Measurements from ENCODE around the gene LMX1A.

LMX1A gene

GRCh38 chr1:165222580-165222979 lies 133.9 kb downstream of the LMX1A start:
- no peak for DNase-seq (ENCODE audit: low read depth)

- DNase-seq (ENCODE audit: low read depth), result no peak
Observed at GRCh38 chr1:165218731-165219130, 137.8 kb downstream of the LMX1A start.

- no peak for DNase-seq (ENCODE audit: low read depth)
Observed at GRCh38 chr1:165217958-165218357, 138.6 kb downstream of the LMX1A start.

- DNase-seq (ENCODE audit: low read depth), result no peak
Observed at GRCh38 chr1:165216254-165216653, 140.3 kb downstream of the LMX1A start.

- DNase-seq (ENCODE audit: low read depth), result no peak
Observed at GRCh38 chr1:165215676-165216075, 140.8 kb downstream of the LMX1A start.

- DNase-seq (ENCODE audit: low read depth), result no peak
Observed at GRCh38 chr1:165212229-165212628, 144.3 kb downstream of the LMX1A start.

- no peak for DNase-seq (ENCODE audit: low read depth)
Observed at GRCh38 chr1:165207853-165208515, 148.5 kb downstream of the LMX1A start.

- DNase-seq (ENCODE audit: low read depth), result no peak
Observed at GRCh38 chr1:165205145-165205544, 151.4 kb downstream of the LMX1A start.

GRCh38 chr1:165204548-165204947 lies 152.0 kb downstream of the LMX1A start:
- no peak for DNase-seq (ENCODE audit: low read depth)

GRCh38 chr1:165191087-165191486 lies 165.4 kb downstream of the LMX1A start:
- no peak for DNase-seq (ENCODE audit: low read depth)

- DNase-seq (ENCODE audit: low read depth), result no peak
Observed at GRCh38 chr1:165189913-165190312, 166.6 kb downstream of the LMX1A start.

GRCh38 chr1:165189011-165189410 lies 167.5 kb downstream of the LMX1A start:
- DNase-seq (ENCODE audit: low read depth), result no peak

GRCh38 chr1:165187031-165188009 lies 169.2 kb downstream of the LMX1A start:
- no peak for DNase-seq (ENCODE audit: low read depth)

- DNase-seq (ENCODE audit: low read depth), result no peak
Observed at GRCh38 chr1:165185161-165185889, 171.2 kb downstream of the LMX1A start.

- no peak for DNase-seq (ENCODE audit: low read depth)
Observed at GRCh38 chr1:165182975-165183374, 173.5 kb downstream of the LMX1A start.

- no peak for DNase-seq (ENCODE audit: low read depth)
Observed at GRCh38 chr1:165179306-165179705, 177.2 kb downstream of the LMX1A start.

GRCh38 chr1:165174491-165174890 lies 182.0 kb downstream of the LMX1A start:
- no peak for DNase-seq (ENCODE audit: low read depth)

GRCh38 chr1:165173818-165174217 lies 182.7 kb downstream of the LMX1A start:
- DNase-seq (ENCODE audit: low read depth), result no peak

- no peak for DNase-seq (ENCODE audit: low read depth)
Observed at GRCh38 chr1:165173409-165173808, 183.1 kb downstream of the LMX1A start.

GRCh38 chr1:165172666-165173065 lies 183.8 kb downstream of the LMX1A start:
- no peak for DNase-seq (ENCODE audit: low read depth)

GRCh38 chr1:165169729-165170128 lies 186.8 kb downstream of the LMX1A start:
- no peak for DNase-seq (ENCODE audit: low read depth)

- no peak for DNase-seq (ENCODE audit: low read depth)
Observed at GRCh38 chr1:165169028-165169427, 187.5 kb downstream of the LMX1A start.

GRCh38 chr1:165168467-165168866 lies 188.0 kb downstream of the LMX1A start:
- no peak for DNase-seq (ENCODE audit: low read depth)

Data from GM04504 (cell line).